Stimulated activated CD4-positive, alpha-beta T cell treated with anti-CD3 and anti-CD28 coated beads, Interleukin-12 subunit alpha, Interleukin-12 subunit beta, amount 100 ng/mL, for 4 hours (primary cell): ENCODE data around the gene AMZ1.
"Not testable (repeated sequence)": the region's sequence is repeated elsewhere in the genome, so short reads cannot be mapped to it uniquely, and the experiment has no call there.

ENCODE experiments used
- DNase-seq: peaks from one replicate; pipeline ENCODE4 v3.0.0-alpha.2; 2020

AMZ1 gene

GRCh38 chr7:2692543-2692942 lies 4.5 kb downstream of the AMZ1 start:
- no peak for DNase-seq

- not testable (repeated sequence) for DNase-seq
Measured at GRCh38 chr7:2693420-2694121, 5.6 kb downstream of the AMZ1 start.

GRCh38 chr7:2694122-2694436 lies 6.1 kb downstream of the AMZ1 start:
- not testable (repeated sequence) for DNase-seq

- DNase-seq, result peak; percentile 38
Measured at GRCh38 chr7:2698581-2699288, 10.7 kb downstream of the AMZ1 start.

- DNase-seq, result no peak
Measured at GRCh38 chr7:2699289-2699620, 11.3 kb downstream of the AMZ1 start.

GRCh38 chr7:2700141-2700850 lies 12.3 kb downstream of the AMZ1 start:
- DNase-seq, result no peak

GRCh38 chr7:2701424-2701823 lies 13.4 kb downstream of the AMZ1 start:
- no peak for DNase-seq

- no peak for DNase-seq
Measured at GRCh38 chr7:2701832-2702593, 14.0 kb downstream of the AMZ1 start.

GRCh38 chr7:2702594-2702957 lies 14.6 kb downstream of the AMZ1 start:
- no peak for DNase-seq

- no peak for DNase-seq
Measured at GRCh38 chr7:2705371-2706096, 17.5 kb downstream of the AMZ1 start.

- DNase-seq, result no peak
Measured at GRCh38 chr7:2706685-2707126, 18.7 kb downstream of the AMZ1 start.

GRCh38 chr7:2707481-2707880 lies 19.5 kb downstream of the AMZ1 start:
- no peak for DNase-seq

- no peak for DNase-seq
Measured at GRCh38 chr7:2708041-2708440, 20.0 kb downstream of the AMZ1 start.

GRCh38 chr7:2708547-2709310 lies 20.7 kb downstream of the AMZ1 start:
- no peak for DNase-seq

- peak; percentile 75 for DNase-seq
Measured at GRCh38 chr7:2709553-2710285, 21.7 kb downstream of the AMZ1 start.

- DNase-seq, result peak; percentile 38
Measured at GRCh38 chr7:2710286-2710655, 22.3 kb downstream of the AMZ1 start.

- no peak for DNase-seq
Measured at GRCh38 chr7:2710901-2711551, 23.0 kb downstream of the AMZ1 start.

GRCh38 chr7:2711895-2712675 lies 24.1 kb downstream of the AMZ1 start:
- DNase-seq, result no peak

- no peak for DNase-seq
Measured at GRCh38 chr7:2713370-2713769, 25.4 kb downstream of the AMZ1 start.

- no peak for DNase-seq
Measured at GRCh38 chr7:2713978-2714377, 26.0 kb downstream of the AMZ1 start.
